Measurements from ENCODE around the gene KYAT1.
A peak's percentile ranks its signal among the peaks of the same experiment; 100 is the strongest.

DNA sequence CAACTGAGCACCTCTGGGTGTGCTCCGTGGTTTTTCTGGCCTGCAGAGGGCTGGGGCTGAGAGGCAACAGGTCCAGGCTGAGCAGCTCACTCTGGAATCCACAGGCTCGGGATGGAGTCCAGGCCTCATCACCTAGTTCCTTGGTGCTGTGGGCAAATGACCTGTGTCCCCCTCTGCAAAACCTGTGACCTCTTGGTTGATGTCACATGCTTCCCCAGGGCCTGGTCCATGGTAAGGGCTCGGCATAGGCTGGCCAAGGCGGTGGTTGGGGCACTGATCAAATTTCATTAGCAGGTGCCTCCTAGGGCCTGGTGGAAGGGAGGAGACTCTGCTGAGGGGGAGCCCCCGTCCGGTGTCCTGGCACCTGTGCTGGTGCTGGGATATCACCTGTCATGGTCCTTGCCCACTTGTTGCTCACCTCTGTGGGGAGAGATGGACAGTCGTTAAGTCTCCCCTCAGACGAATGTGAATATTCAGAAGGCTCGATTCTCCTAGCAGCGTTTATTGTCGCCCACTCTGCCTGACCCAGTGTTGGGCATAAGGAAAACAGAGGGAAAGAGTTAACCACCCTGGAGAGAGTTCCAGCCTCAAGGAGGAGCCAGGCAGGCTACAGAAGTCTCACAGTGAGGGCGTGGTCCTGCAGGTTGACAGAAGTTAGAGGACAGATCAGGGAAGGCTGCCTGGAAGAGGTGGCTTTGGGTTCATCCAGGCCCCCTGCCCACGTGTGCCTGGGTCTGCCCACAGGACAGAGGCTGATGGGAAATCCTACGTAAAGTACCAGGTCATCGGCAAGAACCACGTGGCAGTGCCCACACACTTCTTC lies 60.0 kb downstream of the KYAT1 start:
- TF ChIP-seq EZH2 (IDR thresholded peaks at IDR 0.05): no peak
- 0 out of 2 replicates have a peak, but pooled peaks have one; percentile 11 for TF ChIP-seq POLR2AphosphoS5 (IDR thresholded peaks at IDR 0.05; ENCODE audit: borderline replicate concordance, low read depth, low read length)
- TF ChIP-seq FOXP2 (optimal IDR thresholded peaks at IDR 0.05; ENCODE audit: control extremely low read depth, extremely low read length, insufficient read depth): no peak
